Forelimb muscle (tissue), 1 donor: ENCODE measurements around the gene NMNAT2. TPM values are rescaled to one million over a fixed set of nuclear protein-coding genes. Genes with fewer than 3 reads are reported as not detected.

ENCODE experiments used
- DNase-seq: peaks from one replicate; pipeline ENCODE4 v3.0.0-alpha.2; 2013; ENCODE audit warnings: low read depth
- polyA plus RNA-seq: library from polyadenylated mRNA; unstranded; fragments of 120-200 nt; gene quantifications from one replicate; pipeline ENCODE4 v1.2.1, GENCODE V29; 2013; ENCODE audit not compliant: insufficient read length

NMNAT2 gene
- polyA plus RNA-seq, 1 donor: 0.68 TPM

GRCh38 chr1:183315991-183316758 is 102.0 kb downstream of the NMNAT2 start:
- DNase-seq: no peak

- DNase-seq: no peak
These were observed 105.1 kb downstream of the NMNAT2 start for GRCh38 chr1:183313063-183313462.

DNA sequence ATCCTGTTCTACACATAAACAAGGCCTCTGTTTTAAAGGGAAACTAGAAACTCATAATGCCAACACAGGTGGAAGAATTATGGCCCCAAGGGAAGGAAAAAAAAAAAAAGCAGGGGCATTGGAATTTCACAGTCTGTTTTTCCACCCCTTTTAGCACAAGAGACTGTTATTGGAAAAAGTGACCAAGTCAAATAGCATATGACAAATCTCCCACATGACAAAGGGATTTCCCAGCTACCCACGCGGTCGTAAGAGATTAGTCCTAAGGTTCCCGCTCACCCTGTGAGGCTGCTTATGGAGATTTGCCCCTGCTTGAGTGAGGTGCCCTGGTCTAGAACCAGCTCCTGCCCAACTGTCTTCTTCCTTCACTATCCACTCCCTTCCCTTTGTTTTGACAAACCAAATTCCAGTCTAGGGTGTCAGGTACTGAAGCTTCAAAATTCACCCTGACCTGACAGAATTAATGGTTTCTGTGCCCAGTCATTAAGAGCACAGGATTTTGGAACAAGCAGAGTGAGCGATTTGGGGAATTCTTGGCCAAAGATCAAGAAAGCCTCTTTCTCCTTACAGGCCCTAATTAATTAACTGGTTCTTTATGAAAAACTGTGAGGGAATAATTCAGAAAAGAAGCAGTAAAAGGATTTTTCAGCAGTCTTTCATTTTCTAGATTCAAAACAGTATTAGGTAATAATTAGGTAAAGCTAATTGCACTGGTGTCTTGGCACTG is 107.3 kb downstream of the NMNAT2 start:
- DNase-seq: no peak

GRCh38 chr1:183308719-183309118 is 109.5 kb downstream of the NMNAT2 start:
- no peak for DNase-seq

GRCh38 chr1:183306317-183307042 is 111.7 kb downstream of the NMNAT2 start:
- DNase-seq: no peak

DNA sequence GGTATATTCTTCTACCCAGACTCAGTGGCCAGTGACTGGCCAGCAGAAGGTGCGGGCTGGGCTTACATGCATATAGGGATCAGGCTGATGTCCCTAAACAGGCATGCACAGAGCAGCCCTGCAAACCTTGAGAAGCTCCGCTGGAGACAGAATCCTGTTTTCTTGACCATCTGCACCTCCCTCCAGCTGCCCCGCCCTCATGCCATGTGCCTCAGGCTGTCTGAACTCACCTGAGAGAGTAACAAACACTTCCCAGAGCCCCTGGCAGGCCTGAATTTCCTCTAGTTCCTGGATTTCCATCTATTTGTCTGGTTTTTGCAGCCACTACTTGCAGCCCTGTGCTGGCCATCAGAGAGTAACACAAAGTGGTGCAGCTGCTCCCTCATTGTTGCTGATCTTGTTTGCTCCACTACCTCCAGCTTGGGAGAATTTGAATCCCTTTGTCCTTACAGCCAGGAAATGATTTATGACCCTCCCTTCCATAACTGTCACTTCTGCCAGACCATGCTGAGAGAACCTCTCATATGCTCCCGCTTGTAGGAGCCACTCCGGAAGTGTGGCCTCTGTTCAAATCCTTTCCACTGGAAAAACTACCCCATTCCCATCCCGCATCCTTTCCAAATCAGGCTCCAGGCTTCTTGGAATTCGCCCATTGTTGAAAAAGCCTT is 113.6 kb downstream of the NMNAT2 start:
- no peak for DNase-seq

GRCh38 chr1:183303901-183304300 is 114.3 kb downstream of the NMNAT2 start:
- DNase-seq: no peak

DNA sequence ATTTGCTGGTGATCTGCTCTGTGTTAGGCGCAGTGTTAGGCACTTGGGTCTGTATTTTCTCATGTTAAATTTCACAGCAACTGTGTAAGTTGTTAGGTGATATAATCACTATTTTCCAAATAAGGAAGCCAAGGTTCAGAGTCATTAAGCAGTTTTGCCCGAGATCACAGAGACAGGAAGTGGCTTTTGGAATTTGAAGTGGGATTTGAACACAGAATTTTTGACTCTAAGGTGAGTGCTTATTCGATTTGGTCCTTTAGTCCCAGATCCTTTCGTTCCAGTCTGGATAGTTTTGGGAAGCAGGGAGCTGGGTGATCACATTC is 114.9 kb downstream of the NMNAT2 start:
- no peak for DNase-seq

GRCh38 chr1:183302452-183303322 is 115.5 kb downstream of the NMNAT2 start:
- no peak for DNase-seq

- no peak for DNase-seq
These were observed 116.9 kb downstream of the NMNAT2 start for GRCh38 chr1:183301239-183301638.

DNA sequence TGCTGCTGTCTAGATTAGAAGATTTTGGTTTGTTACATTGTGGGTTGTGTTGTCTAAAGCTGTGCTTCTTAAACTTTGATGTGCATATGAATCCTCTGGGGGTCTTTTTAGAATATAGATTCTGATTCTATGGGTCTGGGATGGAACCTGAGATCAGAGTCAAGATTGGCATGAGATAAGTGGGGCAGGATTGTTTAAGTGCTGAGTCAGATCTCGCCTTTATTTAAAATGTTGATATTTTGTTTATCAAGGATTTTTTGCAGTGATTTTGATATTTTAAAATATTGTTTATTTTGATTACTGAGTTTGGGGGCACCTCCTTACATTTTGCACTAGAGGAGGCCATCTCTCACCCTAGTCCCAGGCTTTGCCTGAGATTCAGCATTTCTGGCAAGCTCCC is 117.4 kb downstream of the NMNAT2 start:
- no peak for DNase-seq

DNA sequence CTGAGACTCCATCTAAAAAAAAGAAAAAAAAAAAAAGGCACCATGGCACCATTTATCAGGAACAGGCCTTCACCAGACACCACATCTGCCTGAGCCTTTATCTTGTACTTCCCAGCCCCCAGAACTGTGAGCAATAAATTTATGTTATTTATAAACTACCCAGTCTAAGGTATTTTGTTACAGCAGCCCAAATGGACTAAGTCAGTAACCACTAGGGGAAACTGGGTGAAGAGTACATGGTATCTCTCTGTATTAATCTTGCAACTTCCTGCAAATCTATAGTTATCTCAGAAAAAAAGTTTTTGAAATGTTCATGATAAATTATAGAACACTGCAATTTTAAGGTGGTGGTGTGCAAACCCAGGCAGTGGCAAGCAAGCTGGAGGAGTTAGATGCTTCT is 117.8 kb downstream of the NMNAT2 start:
- DNase-seq: no peak

DNA sequence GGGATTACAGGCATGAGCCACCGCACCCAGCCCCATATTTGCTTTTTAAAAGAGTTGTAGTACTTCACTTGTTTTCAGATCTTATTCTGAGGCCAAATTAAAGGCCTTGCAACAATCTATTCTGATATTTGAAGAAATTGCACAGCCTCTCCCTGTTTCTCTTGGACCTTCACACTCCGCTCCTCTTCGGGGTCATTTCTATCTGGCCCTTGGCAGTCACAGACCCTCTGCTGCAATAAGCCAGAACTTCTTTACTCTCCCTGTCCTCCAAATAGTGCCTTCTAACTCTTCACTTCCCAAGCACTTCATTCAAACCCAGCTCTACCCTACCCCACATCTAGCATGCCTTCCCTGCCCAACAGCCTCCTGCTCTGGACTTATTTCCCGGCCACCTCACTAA is 121.4 kb downstream of the NMNAT2 start:
- no peak for DNase-seq

- DNase-seq: no peak
These were observed 122.7 kb downstream of the NMNAT2 start for GRCh38 chr1:183295521-183295920.

GRCh38 chr1:183293876-183294275 is 124.3 kb downstream of the NMNAT2 start:
- no peak for DNase-seq

DNA sequence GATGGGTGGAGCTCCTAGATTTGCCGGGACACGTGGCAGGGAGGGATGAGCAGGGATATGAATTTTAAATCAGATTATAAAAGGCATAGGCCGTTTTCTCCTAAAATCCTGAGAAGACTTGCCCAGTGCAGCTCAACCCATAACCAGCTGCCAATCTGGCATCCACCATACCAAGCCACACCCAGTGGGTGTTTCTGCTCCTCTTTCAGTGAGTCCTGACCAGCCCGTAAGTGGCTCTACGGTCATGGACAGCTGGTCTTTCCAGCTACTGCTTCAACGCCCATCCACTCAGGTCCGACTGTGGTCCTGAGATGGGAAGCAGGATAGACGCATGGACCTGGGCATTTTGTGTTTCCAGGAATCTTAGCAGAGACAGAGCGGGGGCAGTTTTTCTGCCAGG is 124.9 kb downstream of the NMNAT2 start:
- no peak for DNase-seq

DNA sequence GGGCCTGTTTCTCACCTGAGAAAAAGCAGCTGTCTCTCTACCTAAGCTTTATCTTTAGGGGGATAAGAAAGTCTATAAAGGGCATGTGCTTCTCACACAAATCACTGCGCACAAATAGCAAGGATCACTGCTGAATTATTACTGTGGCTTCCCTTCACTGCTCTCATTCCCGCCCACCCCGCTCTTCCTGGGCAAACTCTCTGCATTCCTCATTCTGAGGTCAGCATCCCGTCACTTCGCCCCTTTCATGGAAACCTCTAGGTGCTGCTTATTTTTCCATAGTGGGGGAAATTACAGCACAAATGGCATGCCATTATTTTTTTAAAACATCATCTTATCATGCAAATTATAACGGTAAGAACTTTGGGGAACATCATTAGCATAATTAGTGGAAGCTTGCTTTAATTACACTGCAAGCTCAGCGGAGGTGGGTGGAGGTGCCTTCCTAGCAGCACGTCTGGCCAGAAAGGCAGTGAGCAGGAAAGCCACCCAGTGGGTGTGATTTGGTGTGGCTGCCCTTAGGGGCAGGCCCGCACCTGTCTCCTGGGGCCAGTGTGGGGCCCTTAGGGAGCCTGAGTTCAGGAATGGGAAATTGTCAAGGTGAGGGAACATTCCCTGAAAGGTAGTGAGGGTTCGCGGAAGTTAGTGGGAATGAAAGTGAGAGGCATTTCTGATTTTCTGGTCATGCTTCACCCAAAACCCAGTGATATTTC is 126.2 kb downstream of the NMNAT2 start:
- DNase-seq: no peak

- DNase-seq: no peak
These were observed 126.9 kb downstream of the NMNAT2 start for GRCh38 chr1:183291216-183291762.

- DNase-seq: no peak
These were observed 127.6 kb downstream of the NMNAT2 start for GRCh38 chr1:183290628-183291027.

GRCh38 chr1:183289051-183289496 is 129.1 kb downstream of the NMNAT2 start:
- no peak for DNase-seq
